ENCODE data around the gene TBC1D14.
A peak's percentile ranks its signal among the peaks of the same experiment; 100 is the strongest.

The TBC1D14 gene

DNA sequence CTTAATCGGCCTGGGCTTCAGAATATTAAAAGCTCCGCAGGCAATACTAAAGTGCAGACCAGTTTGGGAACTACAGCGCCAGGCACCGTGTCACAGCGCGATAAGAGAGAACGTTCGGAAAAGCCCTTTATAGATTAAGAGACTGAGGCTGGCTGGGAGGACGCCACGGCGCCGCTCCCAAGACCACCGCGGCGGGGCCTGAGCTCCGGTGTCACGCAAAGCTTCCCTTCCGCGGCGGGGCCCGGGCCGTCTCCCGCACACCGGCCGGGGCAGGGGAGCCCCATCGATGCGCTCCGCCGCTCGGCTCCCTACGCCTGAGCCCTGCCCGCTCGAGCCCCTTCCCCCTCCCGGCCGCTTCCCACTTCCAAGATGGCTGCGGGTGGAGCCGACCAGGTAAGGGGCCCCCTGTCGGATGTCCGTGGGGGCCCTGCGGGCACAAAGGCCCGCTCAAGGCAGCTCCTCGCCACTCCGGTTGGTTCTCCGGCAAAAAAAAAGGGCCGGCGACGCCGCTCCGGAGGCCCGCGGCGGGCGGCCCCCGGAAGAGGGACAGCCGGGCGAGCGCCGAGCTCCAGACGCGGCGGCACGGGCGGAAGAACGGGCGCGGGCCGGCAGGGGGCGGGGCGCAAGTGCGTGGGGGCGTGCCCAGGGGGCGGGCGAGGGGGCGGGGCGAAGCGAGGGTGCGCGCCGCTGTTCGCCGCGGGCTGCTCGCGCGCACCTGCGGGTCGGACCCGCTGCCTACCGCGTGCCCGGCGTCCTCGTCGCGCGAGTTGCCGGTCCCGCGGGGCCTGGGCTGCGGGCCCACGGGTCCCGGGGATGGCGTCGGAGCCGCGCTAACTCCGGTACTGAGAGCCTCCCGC is at the start of gene TBC1D14:
TSS of gene TBC1D14 (plus strand) at position 714 of the 857 bp plus-strand sequence. CDS start 13,564 bp downstream, outside the sequence.
- DNase-seq (ENCODE audit: low read depth in 2 of 2), result peak; percentile 73 to 78

DNA sequence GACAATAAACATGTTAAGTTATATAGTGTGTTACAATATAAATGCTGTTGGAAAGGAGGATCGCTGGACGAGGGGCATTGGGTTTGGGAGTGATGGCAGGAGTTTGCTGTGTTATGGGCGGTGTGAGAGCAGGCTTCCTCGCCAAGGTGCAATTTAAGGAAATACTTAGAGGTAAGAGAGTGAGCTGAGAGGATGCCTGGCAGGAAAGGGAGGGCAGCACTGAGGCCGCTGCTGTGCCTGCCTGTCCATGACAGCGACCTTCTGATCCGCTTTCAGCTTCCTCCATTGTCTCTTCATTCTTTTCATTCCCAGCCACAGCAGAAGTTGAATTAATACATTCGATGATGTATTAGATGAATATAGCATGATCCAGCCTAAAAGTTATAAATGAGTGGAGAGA is 41.2 kb upstream of the TBC1D14 start:
- no peak for DNase-seq (ENCODE audit: low read depth in 2 of 2)

- DNase-seq (ENCODE audit: low read depth in 2 of 2), result no peak
Observed at GRCh38 chr4:6869944-6870343, 39.7 kb upstream of the TBC1D14 start.

GRCh38 chr4:6873291-6873690 is 36.3 kb upstream of the TBC1D14 start:
- DNase-seq (ENCODE audit: low read depth in 2 of 2), result no peak

GRCh38 chr4:6873792-6874461 is 35.7 kb upstream of the TBC1D14 start:
- peak; percentile 50 to 76 for DNase-seq (ENCODE audit: low read depth in 2 of 2)

DNA sequence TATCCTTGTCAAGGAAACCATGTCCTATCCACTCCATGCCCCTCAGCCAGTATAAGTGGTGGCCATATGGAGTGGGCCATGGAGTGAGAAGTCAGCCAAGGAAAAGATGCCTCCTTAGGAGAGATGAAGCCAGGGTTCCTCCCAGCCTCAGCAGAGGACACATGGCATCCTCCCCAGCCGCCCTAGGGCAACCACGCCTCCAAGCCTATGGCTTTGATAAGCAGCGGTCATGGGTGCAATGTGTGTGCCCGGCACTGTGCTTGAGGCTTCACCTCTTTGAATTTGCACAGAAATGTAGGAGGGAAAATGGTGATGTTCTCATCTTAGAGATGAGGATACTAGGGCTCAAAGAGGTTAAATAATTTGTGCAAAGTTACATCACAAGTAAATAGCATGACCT is 34.6 kb upstream of the TBC1D14 start:
- DNase-seq (ENCODE audit: low read depth in 2 of 2), result no peak

- DNase-seq (ENCODE audit: low read depth in 2 of 2), result no peak
Observed at GRCh38 chr4:6875431-6875831, 34.2 kb upstream of the TBC1D14 start.

- no peak for DNase-seq (ENCODE audit: low read depth in 2 of 2)
Observed at GRCh38 chr4:6876440-6876839, 33.2 kb upstream of the TBC1D14 start.

DNA sequence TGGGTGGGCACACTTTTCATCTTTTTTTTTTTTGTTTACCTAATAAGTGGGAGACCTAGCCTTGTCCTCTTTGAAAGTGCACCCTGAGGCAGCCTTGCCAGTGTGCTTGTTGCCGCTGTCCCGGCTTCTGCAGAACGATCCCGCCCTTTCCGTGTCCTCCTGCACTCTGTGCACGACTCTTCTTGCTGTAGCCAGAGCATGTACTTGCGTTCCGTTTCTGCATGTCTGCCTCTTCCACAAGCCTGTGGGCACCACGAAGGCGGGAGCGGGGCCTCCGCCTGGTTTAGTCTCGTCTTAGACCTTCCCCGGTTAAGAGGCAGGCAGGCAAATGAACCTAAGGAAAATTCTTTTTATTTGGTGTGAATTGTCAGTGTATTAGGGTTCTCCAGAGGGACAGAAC is 32.6 kb upstream of the TBC1D14 start:
- DNase-seq (ENCODE audit: low read depth in 2 of 2), result no peak

DNA sequence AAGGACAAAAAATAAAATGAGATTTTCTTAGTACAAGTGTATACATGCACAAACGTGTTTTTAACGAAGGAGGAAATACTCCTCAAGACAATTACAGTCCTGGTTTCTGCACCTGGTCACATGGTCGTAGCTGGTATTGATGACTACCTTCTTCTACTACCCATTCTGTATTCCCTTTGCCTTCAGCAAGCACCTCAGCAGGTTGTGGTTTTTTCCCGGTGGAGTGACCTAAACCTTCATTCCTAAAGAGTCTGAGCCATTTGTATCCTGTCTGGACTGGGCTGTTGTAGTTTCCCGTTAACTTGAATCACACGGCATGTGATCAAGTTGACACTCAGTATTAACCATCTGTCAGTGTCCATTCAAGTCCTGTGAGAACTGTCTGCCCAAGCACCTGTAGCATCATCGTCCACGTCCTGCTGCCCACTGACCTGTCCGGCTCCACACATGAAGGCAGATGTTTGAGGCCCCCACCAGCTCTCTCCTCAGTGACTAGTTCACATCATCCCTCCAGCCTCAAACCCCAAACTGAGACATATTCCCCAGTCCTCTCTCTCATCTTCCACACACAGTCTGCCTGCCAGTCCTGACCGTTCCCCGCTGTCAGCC is 31.1 kb upstream of the TBC1D14 start:
- no peak for DNase-seq (ENCODE audit: low read depth in 2 of 2)

DNA sequence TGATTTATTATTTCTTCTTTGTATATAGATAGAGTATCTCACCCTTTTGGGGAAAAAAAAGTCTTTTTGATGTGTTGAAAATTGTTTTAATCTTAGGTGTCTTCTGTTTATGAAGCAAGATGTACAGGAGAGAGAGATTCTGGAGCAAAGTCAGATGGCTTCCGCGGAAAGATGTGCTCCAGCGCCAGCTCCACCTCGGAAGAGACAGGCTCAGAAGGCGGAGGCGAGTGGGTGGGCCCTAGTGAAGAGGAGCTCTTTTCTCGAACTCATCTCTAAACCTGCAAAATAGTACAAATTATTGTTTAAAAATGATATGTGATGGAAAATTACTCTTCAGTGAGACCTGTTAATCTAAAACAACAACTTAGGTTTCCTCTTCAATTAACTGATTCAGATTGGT is 28.9 kb upstream of the TBC1D14 start:
- DNase-seq (ENCODE audit: low read depth in 2 of 2), result no peak

DNA sequence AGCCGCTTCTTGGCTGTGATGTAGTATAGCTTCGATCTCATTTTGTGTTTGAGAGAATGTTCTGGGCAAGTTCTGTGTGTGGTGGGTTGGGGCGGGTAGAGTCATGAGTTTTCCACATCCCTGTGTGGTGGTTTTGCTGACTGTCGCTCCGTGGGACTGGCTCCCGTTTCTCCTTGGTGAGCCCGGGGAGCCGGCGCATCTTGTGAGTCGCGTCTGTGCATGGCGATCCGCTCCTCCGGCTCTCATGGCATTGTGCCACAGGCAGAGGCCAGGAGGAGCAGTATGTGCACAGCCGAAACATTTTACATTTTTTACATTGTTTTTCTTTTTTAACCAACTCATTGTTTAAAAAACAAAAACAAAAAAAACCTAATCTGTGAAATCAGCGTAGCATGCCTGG is 27.7 kb upstream of the TBC1D14 start:
- DNase-seq (ENCODE audit: low read depth in 2 of 2), result no peak

- no peak for DNase-seq (ENCODE audit: low read depth in 2 of 2)
Observed at GRCh38 chr4:6884341-6884870, 25.2 kb upstream of the TBC1D14 start.

DNA sequence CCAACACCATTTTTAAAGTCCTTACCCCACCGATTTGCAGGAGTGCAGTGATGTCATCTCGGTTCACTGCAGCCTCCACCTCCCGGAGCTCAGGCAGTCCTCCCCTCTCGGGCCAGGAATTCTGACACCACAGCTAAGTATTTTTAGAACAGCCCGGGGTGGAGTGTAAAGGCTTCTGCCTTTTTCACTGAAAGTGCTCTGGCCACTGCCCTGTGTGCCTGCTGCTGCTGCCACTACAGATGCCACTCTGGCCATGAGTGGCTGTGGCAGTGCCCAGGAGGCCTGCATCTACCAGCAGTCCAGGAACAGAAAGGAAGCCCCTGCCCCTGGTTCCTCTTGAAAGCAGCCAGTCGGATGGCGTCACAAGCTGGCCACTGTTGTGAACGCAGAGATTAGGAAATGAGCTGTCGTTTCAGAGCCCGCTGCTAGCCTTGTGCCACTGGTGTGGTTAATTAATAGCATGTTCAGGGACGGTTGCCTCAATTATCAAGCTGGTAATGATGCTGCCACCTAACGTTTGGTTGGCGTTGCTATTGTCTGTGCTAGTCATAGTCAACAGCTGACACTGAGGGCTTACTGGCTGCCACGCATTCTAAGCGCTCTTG is 23.6 kb upstream of the TBC1D14 start:
- DNase-seq (ENCODE audit: low read depth in 2 of 2), result no peak

DNA sequence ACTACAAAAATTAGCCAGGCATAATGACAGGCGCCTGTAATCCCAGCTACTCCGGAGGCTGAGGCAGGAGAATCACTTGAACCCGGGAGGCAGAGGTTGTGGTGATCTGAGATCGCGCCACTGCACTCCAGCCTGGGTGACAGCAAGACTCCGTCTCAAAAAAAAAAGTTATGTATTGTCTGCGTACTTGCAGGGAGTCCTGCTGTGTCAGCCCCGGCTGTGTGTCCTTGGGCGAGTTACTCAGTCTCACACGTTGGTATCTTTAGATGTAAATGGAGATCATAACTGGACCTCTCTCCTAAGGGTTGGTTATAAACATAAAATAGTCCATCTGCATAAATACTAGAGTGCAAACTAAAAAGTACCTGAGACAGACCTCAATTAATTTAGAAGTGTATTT is 22.7 kb upstream of the TBC1D14 start:
- DNase-seq (ENCODE audit: low read depth in 2 of 2), result no peak

GRCh38 chr4:6887591-6888371 is 21.8 kb upstream of the TBC1D14 start:
- DNase-seq (ENCODE audit: low read depth in 2 of 2), result no peak

GRCh38 chr4:6888506-6889071 is 21.0 kb upstream of the TBC1D14 start:
- DNase-seq (ENCODE audit: low read depth in 2 of 2), result no peak

- no peak for DNase-seq (ENCODE audit: low read depth in 2 of 2)
Observed at GRCh38 chr4:6889101-6889735, 20.4 kb upstream of the TBC1D14 start.

- no peak for DNase-seq (ENCODE audit: low read depth in 2 of 2)
Observed at GRCh38 chr4:6889736-6890324, 19.8 kb upstream of the TBC1D14 start.

- DNase-seq (ENCODE audit: low read depth in 2 of 2), result no peak
Observed at GRCh38 chr4:6890358-6890757, 19.3 kb upstream of the TBC1D14 start.
